OCI-LY1 (cell line): ENCODE measurements around the gene PROCR.
"Not testable (repeated sequence)": the region's sequence is repeated elsewhere in the genome, so short reads cannot be mapped to it uniquely, and the experiment has no call there.

ENCODE experiments used
- H2AFZ ChIP-seq: fragments of 200-600 bp; sonication (generic), shearing (Covaris generic); 2 replicates; pipeline ENCODE4 v1.6.0; 2014; ENCODE audit warnings: antibody characterized with exemption, mild to moderate bottlenecking, low read length
- H3F3A ChIP-seq: fragments of 200-600 bp; sonication (generic), shearing (Covaris generic); 2 replicates; pipeline ENCODE4 v1.6.0; 2014; ENCODE audit warnings: mild to moderate bottlenecking, antibody characterized with exemption, low read length, moderate library complexity; ENCODE audit not compliant: insufficient read depth
- H3K27ac ChIP-seq: fragments of 200-600 bp; sonication (generic); 2 replicates; pipeline ENCODE4 v1.5.1; 2014; ENCODE audit warnings: low read length, mixed run types, mild to moderate bottlenecking, low read depth; ENCODE audit not compliant: poor library complexity, severe bottlenecking
- H3K27me3 ChIP-seq: fragments of 200-600 bp; sonication (generic); 2 replicates; pipeline ENCODE4 v1.6.0; 2014; ENCODE audit warnings: antibody characterized with exemption, mild to moderate bottlenecking, low read length, moderate library complexity; ENCODE audit not compliant: insufficient read depth
- H3K36me3 ChIP-seq: fragments of 200-600 bp; sonication (generic); 2 replicates; pipeline ENCODE4 v1.6.1; 2014; ENCODE audit warnings: mild to moderate bottlenecking, antibody characterized with exemption, low read length, moderate library complexity, mixed read lengths; ENCODE audit not compliant: insufficient read depth
- H3K4me1 ChIP-seq: fragments of 200-600 bp; sonication (generic); 2 replicates; pipeline ENCODE4 v1.5.1; 2014; ENCODE audit warnings: mild to moderate bottlenecking, low read length, moderate library complexity; ENCODE audit not compliant: insufficient read depth, severe bottlenecking
- H3K4me2 ChIP-seq: fragments of 200-600 bp; sonication (generic), shearing (Covaris generic); 2 replicates; pipeline ENCODE4 v1.6.1; 2014; ENCODE audit warnings: low read length
- H3K4me3 ChIP-seq: fragments of 200-600 bp; sonication (generic); 2 replicates; pipeline ENCODE4 v1.5.1; 2014; ENCODE audit warnings: low read length, low read depth, mild to moderate bottlenecking, mixed read lengths; ENCODE audit not compliant: poor library complexity, severe bottlenecking
- H3K79me2 ChIP-seq: fragments of 200-600 bp; shearing (Covaris generic); 2 replicates; pipeline ENCODE4 v1.6.1; 2016; ENCODE audit warnings: mixed run types, low read length, mixed read lengths; ENCODE audit not compliant: insufficient read depth
- H3K9ac ChIP-seq: fragments of 200-600 bp; sonication (generic), shearing (Covaris generic); 2 replicates; pipeline ENCODE4 v1.6.1; 2014; ENCODE audit warnings: mild to moderate bottlenecking, low read length, mixed read lengths
- H3K9me2 ChIP-seq: fragments of 200-600 bp; sonication (generic), shearing (Covaris generic); 2 replicates; pipeline ENCODE4 v1.6.1; 2014; ENCODE audit warnings: low read depth, mild to moderate bottlenecking, low read length, mixed read lengths
- H3K9me3 ChIP-seq: fragments of 200-600 bp; shearing (Covaris generic); 2 replicates; pipeline ENCODE4 v1.6.1; 2014; ENCODE audit warnings: low read length, mixed read lengths
- H4K20me1 ChIP-seq: fragments of 200-600 bp; sonication (generic), shearing (Covaris generic); 2 replicates; pipeline ENCODE4 v1.6.0; 2016; ENCODE audit warnings: mild to moderate bottlenecking, low read length; ENCODE audit not compliant: insufficient read depth
- CTCF ChIP-seq: fragments of 200-600 bp; sonication (generic), shearing (Covaris generic); IDR thresholded peaks from 2 replicates; pipeline ENCODE4 v1.5.1; 2017; ENCODE audit warnings: mild to moderate bottlenecking, antibody characterized with exemption, low read length, moderate library complexity, mixed read lengths
- EZH2 ChIP-seq: fragments of 200-600 bp; sonication (generic), shearing (Covaris generic); IDR thresholded peaks from 2 replicates; pipeline ENCODE4 v1.8.0; 2017; ENCODE audit warnings: borderline replicate concordance, mixed run types, mild to moderate bottlenecking, antibody characterized with exemption, low read length, moderate library complexity, mixed read lengths

The PROCR gene

GRCh38 chr20:35146299-35146919 lies 25.5 kb upstream of the PROCR start:
- Histone ChIP-seq H3K36me3 (peaks cover 11% of the 10 kb centered on the region; the same call in 1 of the 2 replicates), H3K4me2 (peak overlapping the region; percentile 76), H3F3A (no peaks in the 10 kb centered on the region), H3K4me3 (peak overlapping the region; percentile 89), H2AFZ (no peak overlapping the region), H3K27ac (no peak overlapping the region), H4K20me1 (no peaks in the 10 kb centered on the region), H3K79me2 (no peaks in the 10 kb centered on the region), H3K9ac (peak overlapping the region; percentile 77), H3K4me1 (peaks cover 32% of the 10 kb centered on the region), H3K9me2 (no peaks in the 10 kb centered on the region), H3K9me3 (no peaks in the 10 kb centered on the region), H3K27me3 (no peaks in the 10 kb centered on the region)
- TF ChIP-seq CTCF (no peak), EZH2 (no peak)

DNA sequence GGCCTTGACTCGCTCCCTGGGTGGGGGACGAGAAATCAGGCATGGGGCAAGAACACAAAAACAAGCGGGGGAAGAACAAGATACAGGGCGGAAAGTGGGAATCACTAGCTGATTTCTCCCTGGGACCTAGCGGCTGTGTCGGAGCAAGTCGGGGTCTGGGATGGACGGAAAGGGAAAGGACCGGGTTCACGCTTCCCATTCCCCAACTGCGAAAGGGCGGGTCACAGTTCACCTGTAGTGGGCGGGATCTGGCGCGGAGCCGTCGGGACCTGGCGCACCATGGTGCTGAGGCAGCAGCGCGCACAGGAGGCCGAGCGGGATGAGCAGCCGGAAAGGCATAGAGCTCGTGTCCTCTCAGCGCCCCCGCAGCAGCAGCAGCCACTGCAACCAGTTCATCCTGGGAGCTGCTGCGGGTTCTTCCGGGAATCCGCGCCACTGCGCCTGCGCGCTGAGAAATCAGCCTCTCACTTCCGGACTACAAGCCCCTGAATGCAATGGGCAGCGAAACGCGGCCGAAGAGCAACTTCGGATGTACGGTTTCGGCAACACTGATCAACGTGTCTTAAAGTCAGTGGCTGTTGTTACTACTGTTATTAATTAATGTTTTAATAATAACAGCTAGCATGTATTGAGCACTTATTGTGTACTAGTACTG lies 24.8 kb upstream of the PROCR start, which contains the start of gene EDEM2:
TSS of gene EDEM2 (minus strand) at position 417 of the 655 bp plus-strand sequence. CDS start at position 339, 78 bp downstream.
- Histone ChIP-seq H3K4me2 (peak within 1 kb of the TSS; percentile 76), H3K4me1 (peaks cover 32% of the 10 kb centered on the region), H3K9me2 (no peaks in the 10 kb centered on the region), H3K79me2 (no peaks in the 10 kb centered on the region), H2AFZ (peak within 1 kb of the TSS; percentile 68), H3F3A (no peaks in the 10 kb centered on the region), H3K27me3 (no peaks in the 10 kb centered on the region), H3K36me3 (peaks cover 6% of the 10 kb centered on the region; the same call in 1 of the 2 replicates), H3K9me3 (no peaks in the 10 kb centered on the region), H3K9ac (peak within 1 kb of the TSS; percentile 77), H3K27ac (no peak within 1 kb of the TSS), H4K20me1 (no peaks in the 10 kb centered on the region), H3K4me3 (peak within 1 kb of the TSS; percentile 89)
- TF ChIP-seq EZH2 (no peak), CTCF (no peak; the same call in 1 of the 2 replicates)

DNA sequence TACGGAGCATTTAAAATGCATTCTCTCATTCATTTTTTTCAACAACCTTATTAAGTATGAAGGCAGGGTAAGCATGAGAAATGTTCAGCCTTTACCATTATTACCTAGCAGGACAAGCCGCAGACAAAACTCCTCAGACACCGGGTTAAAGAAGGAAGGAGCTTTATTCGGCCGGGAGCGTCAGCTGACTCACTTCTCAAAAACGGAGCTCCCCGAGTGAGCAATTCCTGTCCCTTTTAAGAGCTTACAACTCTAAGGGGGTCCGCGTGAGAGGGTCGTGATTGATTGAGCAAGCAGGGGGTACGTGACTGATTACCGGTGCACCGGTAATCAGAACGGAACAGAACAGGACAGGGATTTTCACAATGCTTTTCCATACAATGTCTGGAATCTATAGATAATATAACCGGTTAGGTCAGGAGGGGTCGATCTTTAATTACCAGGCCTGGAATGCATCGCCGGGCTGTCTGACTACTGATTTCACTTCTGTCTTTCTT lies 24.2 kb upstream of the PROCR start:
- H3K9me2 ChIP-seq, H3K36me3 ChIP-seq, H3K27ac ChIP-seq, H3F3A ChIP-seq, H3K27me3 ChIP-seq, H3K9me3 ChIP-seq, H3K79me2 ChIP-seq, H4K20me1 ChIP-seq: not testable (repeated sequence)
- peak overlapping the region; percentile 89 for H3K4me3 ChIP-seq
- peak overlapping the region; percentile 68 for H2AFZ ChIP-seq
- H3K9ac ChIP-seq, result peak overlapping the region; percentile 77
- peaks cover 32% of the 10 kb centered on the region for H3K4me1 ChIP-seq
- H3K4me2 ChIP-seq, result peak overlapping the region; percentile 76
